Smooth muscle cell (in vitro differentiated cells): Measurements from ENCODE around the gene TTC39C. TPM values are rescaled to one million over a fixed set of nuclear protein-coding genes. Genes with fewer than 3 reads are reported as not detected.
A peak's percentile ranks its signal among the peaks of the same experiment; 100 is the strongest.

Experiments
- DNase-seq: peaks from one replicate; lab custom pipeline; 2025; ENCODE audit not compliant: unreplicated experiment; lab: John Stamatoyannopoulos, UW
- H2AFZ ChIP-seq: fragments of 200-600 bp; sonication (generic); 2 replicates; pipeline ENCODE4 v1.6.0; 2016; ENCODE audit warnings: antibody characterized with exemption, low read depth, mild to moderate bottlenecking
- H3F3A ChIP-seq: fragments of 200-600 bp; sonication (generic); 2 replicates; pipeline ENCODE4 v1.6.0; 2017; ENCODE audit warnings: antibody characterized with exemption, low read depth
- H3K27ac ChIP-seq: fragments of 200-600 bp; sonication (generic); 2 replicates; pipeline ENCODE4 v1.5.1; 2016; ENCODE audit warnings: low read depth, mild to moderate bottlenecking
- H3K27me3 ChIP-seq: fragments of 200-600 bp; sonication (generic); 2 replicates; pipeline ENCODE4 v1.6.1; 2016; ENCODE audit warnings: low read depth, mild to moderate bottlenecking
- H3K36me3 ChIP-seq: fragments of 200-600 bp; sonication (generic); 2 replicates; pipeline ENCODE4 v1.5.1; 2016; ENCODE audit warnings: low read depth
- H3K4me1 ChIP-seq: fragments of 200-600 bp; sonication (generic); 2 replicates; pipeline ENCODE4 v1.5.1; 2016; ENCODE audit warnings: low read depth
- H3K4me2 ChIP-seq: fragments of 200-600 bp; sonication (generic); 2 replicates; pipeline ENCODE4 v1.6.0; 2016; ENCODE audit warnings: mild to moderate bottlenecking
- H3K4me3 ChIP-seq: fragments of 200-600 bp; sonication (generic); 2 replicates; pipeline ENCODE4 v1.5.1; 2016; ENCODE audit warnings: mild to moderate bottlenecking
- H3K79me2 ChIP-seq: fragments of 200-600 bp; sonication (generic); 2 replicates; pipeline ENCODE4 v1.6.0; 2016; ENCODE audit warnings: low read depth, mild to moderate bottlenecking
- H3K9ac ChIP-seq: fragments of 200-600 bp; sonication (generic); 2 replicates; pipeline ENCODE4 v1.6.0; 2016; ENCODE audit warnings: low read depth
- H3K9me3 ChIP-seq: fragments of 200-600 bp; sonication (generic); replicated peaks from 2 replicates; pipeline ENCODE4 v1.5.1; 2016; ENCODE audit warnings: low read depth
- H4K20me1 ChIP-seq: fragments of 200-600 bp; sonication (generic); 2 replicates; pipeline ENCODE4 v1.6.0; 2016; ENCODE audit warnings: low read depth
- CTCF ChIP-seq: fragments of 200-600 bp; sonication (generic); IDR thresholded peaks from 2 replicates; pipeline ENCODE4 v1.5.1; 2017; ENCODE audit warnings: borderline replicate concordance, mild to moderate bottlenecking, antibody characterized with exemption; ENCODE audit not compliant: insufficient read depth, poor library complexity, severe bottlenecking
- WGBS: methylation state at CpG from one replicate; pipeline ENCODE4 v1.1.7; 2016; ENCODE audit warnings: low lambda C conversion rate; 5-methylcytosine and 5-hydroxymethylcytosine counted together
- polyA plus RNA-seq: library from polyadenylated mRNA; unstranded; fragments of >200 nt; fragmentation: Nextera tagmentation; extraction: Ambion mirVana; gene quantifications from 2 replicates; pipeline ENCODE4 v1.2.1, GENCODE V29; 2016
- total RNA-seq: library from RNA; depleted of rRNA; stranded (reverse); fragments of >200 nt; gene quantifications from 2 replicates; pipeline ENCODE4 v1.2.3, GENCODE V29; 2014

TTC39C gene
- total RNA-seq (10.4 TPM in 2 replicates), polyA plus RNA-seq (3.1 and 4.6 TPM in 2 replicates)

- no peak for TF ChIP-seq CTCF
- Histone ChIP-seq H3K9me3 (no peaks in the 10 kb centered on the region), H2AFZ (peak within 1 kb of the TSS; percentile 98), H3K4me3 (peak within 1 kb of the TSS; percentile 88), H3K27ac (peak within 1 kb of the TSS; percentile 69), H3K4me2 (peak within 1 kb of the TSS; percentile 97), H3K36me3 (no peaks in the 10 kb centered on the region), H3K27me3 (peaks cover 19% of the 10 kb centered on the region), H3K9ac (peak within 1 kb of the TSS; percentile 86), H3K4me1 (peaks cover 11% of the 10 kb centered on the region), H3K79me2 (peaks cover 4% of the 10 kb centered on the region), H3F3A (peaks cover 12% of the 10 kb centered on the region), H4K20me1 (peaks cover 12% of the 10 kb centered on the region)
- WGBS: under 1% methylated on average over 61 of the region's 118 CpGs
- DNase-seq: peak; percentile 79
Measured at GRCh38 chr18:24014062-24014985, at the start of gene TTC39C. Gene TTC39C (plus strand): TSS chr18:24014754. CDS start chr18:24014872, 118 bp downstream.

GRCh38 chr18:23966909-23967308, 47.6 kb upstream of the TTC39C start:
- H3K4me2 ChIP-seq: no peak overlapping the region
- no peaks in the 10 kb centered on the region for H3K9me3 ChIP-seq
- no peak for TF ChIP-seq CTCF
- H3K4me1 ChIP-seq: peaks cover 7% of the 10 kb centered on the region
- WGBS: 96% methylated on average over 8 of the region's 8 CpGs
- no peak for DNase-seq
- no peak overlapping the region for H3K4me3 ChIP-seq
- no peak overlapping the region for H3K27ac ChIP-seq
- H3K79me2 ChIP-seq: no peaks in the 10 kb centered on the region
- no peaks in the 10 kb centered on the region for H4K20me1 ChIP-seq
- peaks cover 9% of the 10 kb centered on the region for H3F3A ChIP-seq
- no peak overlapping the region for H2AFZ ChIP-seq
- no peaks in the 10 kb centered on the region for H3K36me3 ChIP-seq
- no peak overlapping the region for H3K9ac ChIP-seq
- no peaks in the 10 kb centered on the region for H3K27me3 ChIP-seq

- Histone ChIP-seq H3K79me2 (no peaks in the 10 kb centered on the region), H3K36me3 (no peaks in the 10 kb centered on the region), H4K20me1 (no peaks in the 10 kb centered on the region), H3K4me3 (no peak overlapping the region), H3K9me3 (no peaks in the 10 kb centered on the region), H3K9ac (no peak overlapping the region), H3K4me2 (no peak overlapping the region), H3F3A (peaks cover 9% of the 10 kb centered on the region), H3K27me3 (no peaks in the 10 kb centered on the region), H2AFZ (no peak overlapping the region), H3K4me1 (peaks cover 12% of the 10 kb centered on the region), H3K27ac (no peak overlapping the region)
- TF ChIP-seq CTCF: no peak
- DNase-seq: no peak
- 92% methylated on average over 9 of the region's 9 CpGs for WGBS
Measured at GRCh38 chr18:23967321-23968089, 47.0 kb upstream of the TTC39C start.
